NCI-H2171 treated with DMSO at 0.1 percent for 48 hours (cell line): Measurements from ENCODE around the gene GNAT1.
A peak's percentile ranks its signal among the peaks of the same experiment; 100 is the strongest.
"Not testable (repeated sequence)": the region's sequence is repeated elsewhere in the genome, so short reads cannot be mapped to it uniquely, and the experiment has no call there.

Source experiments
- DNase-seq: peaks from one replicate; lab custom pipeline; 2025; lab: John Stamatoyannopoulos, UW

The GNAT1 gene

DNA sequence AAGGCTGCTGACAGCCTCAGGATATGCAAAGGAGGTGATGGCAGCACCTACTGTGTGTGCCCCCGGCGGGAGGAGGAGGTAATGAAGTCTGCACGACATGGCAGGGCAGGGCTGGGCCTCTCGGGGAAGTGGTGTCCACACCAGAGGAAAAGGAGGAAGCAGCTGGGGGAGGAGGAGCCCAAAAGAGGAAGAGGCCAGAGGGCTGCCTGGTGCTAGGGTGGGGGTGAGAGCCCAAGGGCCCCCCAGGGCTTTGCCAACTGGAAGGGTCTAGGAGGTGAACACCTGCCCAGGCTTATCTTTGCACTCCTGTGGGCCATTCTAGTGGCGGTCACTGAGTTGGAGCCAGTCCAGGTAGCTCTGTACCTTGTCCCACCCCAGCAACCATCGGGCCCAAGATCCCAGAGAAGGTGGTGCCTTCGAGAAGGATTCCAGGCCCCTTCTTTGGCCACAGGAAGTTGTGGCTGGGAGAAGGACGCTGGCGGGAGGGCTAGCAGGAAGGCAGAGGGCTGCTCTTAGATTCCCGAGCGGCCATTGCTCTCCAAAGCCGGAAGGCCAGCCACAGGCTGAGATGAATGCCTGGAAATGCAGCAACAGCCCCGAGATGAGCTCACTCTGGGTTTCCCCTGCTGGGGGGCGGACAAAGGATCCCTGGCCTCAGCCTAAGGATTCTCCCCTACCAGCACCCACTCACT is 51.6 kb downstream of the GNAT1 start:
- no peak for DNase-seq

DNA sequence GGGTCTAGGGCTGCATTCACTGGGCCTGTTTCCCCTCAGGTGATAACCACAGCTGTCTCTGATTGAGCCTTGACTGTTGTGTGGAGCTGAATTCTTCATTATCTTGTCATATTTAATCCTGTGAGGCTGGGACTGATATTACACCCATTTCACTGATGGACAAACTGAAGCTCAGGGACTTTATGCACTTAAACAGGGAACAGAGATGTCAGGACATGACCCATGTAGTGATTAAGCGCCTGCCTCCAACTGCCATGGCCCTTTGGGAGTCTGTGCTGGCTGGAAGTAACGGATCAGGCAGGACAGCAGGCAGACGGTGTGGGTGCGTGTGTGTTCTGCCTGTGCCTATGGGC is 52.1 kb downstream of the GNAT1 start:
- DNase-seq, result no peak

DNA sequence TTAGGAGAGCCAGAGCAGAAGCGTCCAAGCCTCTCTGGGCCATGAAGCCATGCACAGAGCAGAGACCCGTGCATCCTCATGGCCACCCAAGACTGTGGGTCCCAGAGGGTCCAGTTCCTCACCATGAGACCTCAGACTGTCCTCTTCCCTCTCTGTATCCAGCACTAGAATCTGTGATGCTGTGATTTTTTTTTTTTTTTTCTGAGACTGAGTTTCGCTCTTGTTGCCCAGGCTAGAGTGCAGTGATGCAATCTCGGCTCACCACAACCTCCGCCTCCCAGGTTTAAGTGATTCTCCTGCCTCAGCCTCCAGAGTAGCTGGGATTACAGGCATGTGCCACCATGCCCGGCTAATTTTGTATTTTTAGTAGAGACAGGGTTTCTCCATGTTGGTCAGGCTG is 53.4 kb downstream of the GNAT1 start:
- DNase-seq, result not testable (repeated sequence)

DNA sequence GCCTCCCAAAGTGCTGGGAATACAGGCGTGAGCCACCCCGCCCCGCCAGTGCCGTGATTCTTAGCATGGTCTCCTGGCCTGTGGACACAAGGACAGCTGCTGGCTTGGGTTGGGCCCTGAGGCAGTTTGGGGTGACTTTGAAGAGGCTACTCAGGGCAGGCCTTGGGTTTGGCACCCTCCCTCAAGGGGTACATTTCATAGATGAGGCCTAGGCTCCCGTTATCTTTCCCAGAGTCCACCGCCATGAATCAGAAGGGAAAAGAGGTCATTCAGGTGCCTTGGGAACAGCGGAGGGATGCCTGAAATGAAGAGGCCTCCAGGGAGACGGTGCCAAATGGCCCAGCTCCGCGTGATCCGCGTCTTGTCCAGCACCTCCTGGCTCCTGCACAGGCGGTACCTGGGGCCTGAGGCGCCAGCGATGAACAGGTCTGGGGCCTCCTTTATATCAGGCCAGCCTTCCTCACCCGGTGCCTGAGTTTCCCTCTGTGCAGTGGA is 53.9 kb downstream of the GNAT1 start:
- no peak for DNase-seq

DNA sequence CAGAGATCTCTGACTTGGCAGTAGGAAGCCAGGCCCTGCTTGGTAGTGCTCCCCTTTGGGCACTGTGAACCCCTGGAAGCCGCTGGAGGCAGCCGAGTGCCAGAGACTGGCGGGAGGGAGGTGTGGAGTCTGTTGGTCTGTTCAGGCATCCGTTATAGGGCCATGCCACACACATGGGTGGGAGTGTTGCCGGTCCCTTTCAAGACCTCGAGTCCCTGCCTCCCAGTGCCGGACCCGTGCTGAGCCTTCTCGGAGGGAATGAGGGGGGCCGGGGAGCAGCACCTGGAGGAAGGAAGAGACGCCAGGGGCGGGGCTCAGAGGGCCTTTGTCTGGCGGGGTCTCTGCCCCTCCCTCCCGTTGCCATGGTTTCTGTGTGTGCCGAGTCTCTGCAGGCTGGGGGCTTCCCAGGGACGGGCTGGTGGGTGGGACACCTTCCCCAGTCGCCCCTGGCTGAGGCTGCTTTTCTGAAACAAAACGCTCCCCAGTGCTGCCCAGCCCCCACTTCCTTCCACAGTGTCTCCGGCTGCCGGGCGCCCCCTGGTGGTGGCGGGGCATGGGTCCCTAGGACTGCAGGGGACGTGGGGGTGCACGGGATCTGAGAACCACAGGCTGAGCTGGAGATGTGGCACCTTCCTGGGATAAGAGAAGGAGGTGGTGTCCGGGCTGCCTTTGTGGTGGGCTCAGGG is 54.6 kb downstream of the GNAT1 start:
- DNase-seq, result peak; percentile 63

DNA sequence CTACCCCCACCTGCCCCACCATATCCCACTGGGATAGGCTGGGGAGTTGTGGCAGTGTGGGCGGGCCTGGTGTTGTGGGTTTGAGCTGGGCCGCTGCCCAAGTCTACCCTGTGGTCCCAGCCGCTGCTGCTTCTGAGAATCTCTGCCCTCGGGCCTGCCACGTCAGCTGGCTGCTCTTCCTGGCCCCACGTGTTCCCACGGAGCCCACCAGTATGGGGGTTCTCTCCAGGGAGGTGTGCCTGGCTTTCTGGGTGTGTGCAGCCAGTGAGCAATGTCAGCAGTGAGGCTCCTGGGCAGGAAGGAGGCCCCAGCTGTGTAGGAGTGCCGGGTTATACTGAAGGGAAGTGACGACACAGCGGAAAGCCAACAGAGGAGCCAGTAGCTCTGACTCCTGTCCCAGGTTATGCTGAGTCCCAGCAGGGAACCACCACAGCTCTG is 55.1 kb downstream of the GNAT1 start:
- no peak for DNase-seq
